NOMO-1 treated with DMSO at 0.1 percent for 48 hours (cell line): ENCODE measurements around the gene PRAMEF18.
A peak's percentile ranks its signal among the peaks of the same experiment; 100 is the strongest.
"Not testable (repeated sequence)": the region's sequence is repeated elsewhere in the genome, so short reads cannot be mapped to it uniquely, and the experiment has no call there.

ENCODE experiments used
- DNase-seq: peaks from one replicate; lab custom pipeline; 2025; ENCODE audit not compliant: unreplicated experiment; lab: John Stamatoyannopoulos, UW

Gene PRAMEF18

GRCh38 chr1:13225675-13226204 is at the start of gene PRAMEF18:
TSS of gene PRAMEF18 (minus strand) at chr1:13226154. CDS start at chr1:13226106, 48 bp downstream.
- DNase-seq = not testable (repeated sequence)

GRCh38 chr1:13265124-13265523 is 39.2 kb upstream of the PRAMEF18 start:
- DNase-seq = not testable (repeated sequence)

GRCh38 chr1:13253898-13254297 is 27.9 kb upstream of the PRAMEF18 start, which contains the start of gene PRAMEF5:
TSS of gene PRAMEF5 (plus strand) at chr1:13254198. CDS start at chr1:13259269, 5,071 bp downstream.
- DNase-seq = not testable (repeated sequence)

GRCh38 chr1:13247122-13247521 is 21.2 kb upstream of the PRAMEF18 start:
- DNase-seq = not testable (repeated sequence)

- not testable (repeated sequence) for DNase-seq
Observed at GRCh38 chr1:13246554-13246871, 20.6 kb upstream of the PRAMEF18 start.

- not testable (repeated sequence) for DNase-seq
Observed at GRCh38 chr1:13245841-13246553, 20.0 kb upstream of the PRAMEF18 start.

- DNase-seq = not testable (repeated sequence)
Observed at GRCh38 chr1:13243536-13244263, 17.7 kb upstream of the PRAMEF18 start.

GRCh38 chr1:13239633-13240032 is 13.7 kb upstream of the PRAMEF18 start:
- DNase-seq = not testable (repeated sequence)

- DNase-seq = not testable (repeated sequence)
Observed at GRCh38 chr1:13237572-13237971, 11.6 kb upstream of the PRAMEF18 start.

GRCh38 chr1:13234057-13234456 is 8.1 kb upstream of the PRAMEF18 start:
- not testable (repeated sequence) for DNase-seq

GRCh38 chr1:13232056-13232455 is 6.1 kb upstream of the PRAMEF18 start:
- DNase-seq = not testable (repeated sequence)

- DNase-seq = not testable (repeated sequence)
Observed at GRCh38 chr1:13231061-13231750, 5.3 kb upstream of the PRAMEF18 start.

- DNase-seq = not testable (repeated sequence)
Observed at GRCh38 chr1:13230601-13231000, 4.6 kb upstream of the PRAMEF18 start.

- DNase-seq = not testable (repeated sequence)
Observed at GRCh38 chr1:13230096-13230495, 4.1 kb upstream of the PRAMEF18 start.

GRCh38 chr1:13228343-13228781 is 2.4 kb upstream of the PRAMEF18 start:
- DNase-seq = peak; percentile 2

- not testable (repeated sequence) for DNase-seq
Observed at GRCh38 chr1:13227271-13228055, 1.5 kb upstream of the PRAMEF18 start.

GRCh38 chr1:13224480-13225060 is 1.4 kb downstream of the PRAMEF18 start:
- DNase-seq = no peak

- DNase-seq = not testable (repeated sequence)
Observed at GRCh38 chr1:13222788-13223187, 3.2 kb downstream of the PRAMEF18 start.

- not testable (repeated sequence) for DNase-seq
Observed at GRCh38 chr1:13219203-13219602, 6.8 kb downstream of the PRAMEF18 start.

GRCh38 chr1:13216619-13217018 is 9.3 kb downstream of the PRAMEF18 start:
- DNase-seq = not testable (repeated sequence)
